Panc1 (cell line): ENCODE measurements around the gene INVS. TPM values are rescaled to one million over a fixed set of nuclear protein-coding genes. Genes with fewer than 3 reads are reported as not detected.

Experiments
- ATAC-seq: fragments of 200-7000 bp; cut with Tn5 transposase; 2 replicates; pipeline ENCODE4 v1.9.1; 2020; ENCODE audit warnings: mild to moderate bottlenecking, moderate library complexity
- BruUV-seq: library from RNA; stranded (reverse); fragments of 400-500 nt; replicated peaks from 2 replicates; lab custom pipeline; 2021; lab: Mats Ljungman, UMichigan
- CTCF ChIA-PET: fragments of 300-600 bp; sonication (Branson Sonifier 250); formaldehyde crosslinking; loops from one replicate; lab custom pipeline; 2022; ENCODE audit warnings: antibody characterized with exemption; lab: Charles Lee
- POLR2A ChIA-PET: fragments of 300-600 bp; sonication (Branson Sonifier 250); formaldehyde crosslinking; loops from one replicate; lab custom pipeline; 2022; ENCODE audit warnings: antibody characterized with exemption; lab: Charles Lee
- DNase-seq: peaks from one replicate; pipeline ENCODE4 v3.0.0-alpha.2; 2010; ENCODE audit warnings: low read depth, low spot score
- H3K27ac ChIP-seq: 2 replicates; pipeline ENCODE4 v1.5.1; 2011; ENCODE audit warnings: mild to moderate bottlenecking, low read length, inconsistent platforms
- H3K27me3 ChIP-seq: fragments of 200-500 bp; sonication (Bioruptor generic); 2 replicates; pipeline ENCODE4 v1.6.0; 2014; ENCODE audit warnings: low read length, inconsistent platforms; ENCODE audit not compliant: control insufficient read depth, insufficient read depth
- H3K36me3 ChIP-seq: fragments of 200-500 bp; sonication (Bioruptor generic); 2 replicates; pipeline ENCODE4 v1.5.1; 2014; ENCODE audit warnings: inconsistent platforms, mild to moderate bottlenecking, low read length, moderate library complexity; ENCODE audit not compliant: control insufficient read depth, insufficient read depth
- H3K4me1 ChIP-seq: 2 replicates; pipeline ENCODE4 v1.5.1; 2011; ENCODE audit warnings: inconsistent platforms, mild to moderate bottlenecking, low read length, moderate library complexity; ENCODE audit not compliant: control insufficient read depth, insufficient read depth
- H3K4me3 ChIP-seq, 2 experiments: 2 replicates each; pipeline ENCODE4 v1.5.1; 2011 to 2012; ENCODE audit warnings: low read depth in 2 of 2, low read length in 2 of 2, mild to moderate bottlenecking in 2 of 2, inconsistent platforms in 1 of 2, moderate library complexity in 1 of 2
- H3K9me3 ChIP-seq: fragments of 200-500 bp; sonication (Bioruptor generic); 2 replicates; pipeline ENCODE4 v1.5.1; 2014; ENCODE audit warnings: low read depth, mild to moderate bottlenecking, inconsistent platforms, low read length, moderate library complexity; ENCODE audit not compliant: control insufficient read depth, insufficient read depth
- CTCF ChIP-seq: fragments of 450-650 bp; IDR thresholded peaks from 2 replicates; pipeline ENCODE4 v1.5.1; 2017; ENCODE audit warnings: mild to moderate bottlenecking
- POLR2AphosphoS5 ChIP-seq: IDR thresholded peaks from 2 replicates; pipeline ENCODE4 v1.6.1; 2012; ENCODE audit warnings: mild to moderate bottlenecking, low read depth, low read length, moderate library complexity
- REST ChIP-seq, 2 experiments: IDR thresholded peaks; 2 replicates each; pipeline ENCODE4 v1.6.1; 2011 to 2012; ENCODE audit warnings: low read depth in 2 of 2, control low read depth in 1 of 2, low read length in 1 of 2, mild to moderate bottlenecking in 1 of 2, moderate library complexity in 1 of 2; ENCODE audit not compliant: insufficient read depth in 1 of 2
- SIN3A ChIP-seq: IDR thresholded peaks from 2 replicates; pipeline ENCODE4 v1.6.1; 2012; ENCODE audit warnings: low read depth, mild to moderate bottlenecking, low read length, moderate library complexity, borderline replicate concordance; ENCODE audit not compliant: insufficient read depth
- TCF7L2 ChIP-seq: IDR thresholded peaks from 2 replicates; pipeline ENCODE4 v1.6.1; 2011; ENCODE audit warnings: mild to moderate bottlenecking, low read depth, low read length, inconsistent platforms
- in situ Hi-C: cut with HindIII; loops from 2 replicates; pipeline ENCODE4 v1.10.0; 2016; ENCODE audit warnings: low sequenced_read_pairs, low pct_unique_long_range_greater_than_20kb
- intact Hi-C: fragments of 100-400 bp; cut with micrococcal nuclease; formaldehyde crosslinking; loops from one replicate; pipeline ENCODE4 v1.10.0; 2022; ENCODE audit not compliant: unreplicated experiment
- total RNA-seq: library from RNA; stranded (reverse); gene quantifications from one replicate; pipeline ENCODE4 v1.2.1, GENCODE V29; 2021; ENCODE audit not compliant: unreplicated experiment

The INVS gene
- total RNA-seq, 1 experiment from 2014 or later = 8.2 TPM

- no TSS peak for BruUV-seq
- Histone ChIP-seq H3K27me3 (no peaks in the 10 kb centered on the region), H3K4me3 (peak overlapping the region; percentile 85 to 98), H3K9me3 (no peaks in the 10 kb centered on the region), H3K27ac (peak overlapping the region; percentile 69), H3K36me3 (no peaks in the 10 kb centered on the region), H3K4me1 (peaks cover 7% of the 10 kb centered on the region; the same call in 1 of the 2 replicates)
- in situ Hi-C loops = no loop called here
- TF ChIP-seq POLR2AphosphoS5 (no peak), CTCF (no peak), TCF7L2 (no peak), REST (IDR thresholded peaks at IDR 0.05; ENCODE audit: insufficient read depth in 1 of 2, low read depth in 2 of 2, low read length in 1 of 2) (no peak), SIN3A (no peak)
- ChIA-PET POLR2A (interaction anchor here (0.5 kb wide), 1 partner anchor 14 kb away, joined by 6 read pairs; no protein-coding TSS in a partner anchor), CTCF (no interaction called here)
- ATAC-seq = peak; percentile 67
- DNase-seq = no peak
- intact Hi-C loops = no loop called here
Observed at GRCh38 chr9:100098046-100098886, 777 bp upstream of the INVS start.

- peak; percentile 24 for ATAC-seq
Observed at GRCh38 chr9:100099722-100100042, 639 bp downstream of the INVS start.

More at GRCh38 chr9:100099722-100100042, 639 bp downstream of the INVS start:
- CTCF ChIA-PET = no interaction called here
- BruUV-seq = no TSS peak
- in situ Hi-C loops = no loop called here
- DNase-seq = peak; percentile 8
- H3K9me3 ChIP-seq = no peaks in the 10 kb centered on the region
- peak overlapping the region; percentile 75 to 85 for H3K4me3 ChIP-seq
- no peaks in the 10 kb centered on the region for H3K27me3 ChIP-seq
- TF ChIP-seq POLR2AphosphoS5 (no peak), REST (IDR thresholded peaks at IDR 0.05; ENCODE audit: insufficient read depth in 1 of 2, low read depth in 2 of 2, low read length in 1 of 2) (no peak), SIN3A (no peak), TCF7L2 (no peak), CTCF (no peak)
- peak overlapping the region; percentile 90 for H3K27ac ChIP-seq
- intact Hi-C loops = no loop called here
- peaks cover 7% of the 10 kb centered on the region; the same call in 1 of the 2 replicates for H3K4me1 ChIP-seq
- POLR2A ChIA-PET = no interaction called here
- no peaks in the 10 kb centered on the region for H3K36me3 ChIP-seq
